ENCODE results near the gene HS3ST5.

HS3ST5 gene, protein sequence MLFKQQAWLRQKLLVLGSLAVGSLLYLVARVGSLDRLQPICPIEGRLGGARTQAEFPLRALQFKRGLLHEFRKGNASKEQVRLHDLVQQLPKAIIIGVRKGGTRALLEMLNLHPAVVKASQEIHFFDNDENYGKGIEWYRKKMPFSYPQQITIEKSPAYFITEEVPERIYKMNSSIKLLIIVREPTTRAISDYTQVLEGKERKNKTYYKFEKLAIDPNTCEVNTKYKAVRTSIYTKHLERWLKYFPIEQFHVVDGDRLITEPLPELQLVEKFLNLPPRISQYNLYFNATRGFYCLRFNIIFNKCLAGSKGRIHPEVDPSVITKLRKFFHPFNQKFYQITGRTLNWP

DNA sequence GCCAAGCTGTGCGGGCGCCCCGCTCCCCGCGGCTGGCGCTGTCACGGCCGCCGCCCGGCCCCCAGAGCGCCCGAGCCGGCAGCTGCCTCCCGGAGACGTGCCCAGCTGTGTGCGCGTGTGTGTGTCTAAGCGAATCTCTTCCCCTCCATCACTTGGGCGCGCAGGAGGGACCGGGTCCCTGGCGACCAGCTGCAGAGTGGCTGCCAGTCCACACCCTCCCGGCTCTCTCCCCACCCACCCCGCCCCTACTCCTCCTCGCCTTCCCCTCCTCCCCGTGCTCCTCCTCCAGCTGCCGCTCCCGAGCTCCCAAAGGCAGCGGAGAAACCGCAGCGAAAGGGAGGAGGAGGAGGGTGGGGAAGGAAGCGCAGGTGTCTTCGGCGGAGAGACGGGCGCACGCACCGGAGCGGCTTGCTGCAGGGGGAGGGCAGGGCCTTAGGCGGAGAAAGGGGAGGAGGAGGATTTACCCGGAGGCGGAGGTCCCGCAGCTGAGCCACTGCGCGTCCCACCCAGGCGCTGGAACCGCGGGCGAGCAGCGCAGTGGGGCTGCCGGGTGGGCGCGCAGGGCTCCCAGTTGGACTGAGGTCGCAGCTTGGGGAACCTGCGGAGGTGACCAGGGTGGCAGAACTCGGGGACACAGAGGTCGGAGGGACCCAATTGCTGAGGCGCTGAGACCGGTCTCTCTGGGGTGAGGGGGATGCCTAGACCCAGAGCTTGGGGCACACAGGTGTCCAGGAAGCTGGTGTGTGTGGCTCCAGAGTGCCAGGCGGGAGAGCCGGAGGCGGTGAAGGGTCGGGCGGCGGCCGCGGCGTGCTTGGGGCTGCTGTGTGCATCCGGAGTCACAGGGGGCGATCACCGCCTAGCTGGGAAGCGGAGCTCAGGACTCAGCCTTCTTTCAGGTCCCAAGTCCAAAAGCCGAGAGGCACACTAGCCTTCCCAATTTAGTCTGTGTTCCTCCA is at the start of gene HS3ST5:
Gene HS3ST5, minus strand, starts transcription at position 198 of the 956 bp plus-strand sequence. CDS start 280,178 bp downstream, outside the sequence.
- DNase-seq: peak; percentile 5
- Histone ChIP-seq H3K27me3 (replicated peaks) (peaks cover 30% of the 10 kb centered on the region), H3K27ac (no peak within 1 kb of the TSS), H3K4me3 (ENCODE audit: low read depth, low read length) (peak within 1 kb of the TSS; percentile 54), H3K36me3 (replicated peaks) (no peaks in the 10 kb centered on the region)
- in situ Hi-C loops (cut with HindIII; ENCODE audit: low pct_ligation_motif_present, low sequenced_read_pairs): no loop called here
- TF ChIP-seq, protein P1, sequence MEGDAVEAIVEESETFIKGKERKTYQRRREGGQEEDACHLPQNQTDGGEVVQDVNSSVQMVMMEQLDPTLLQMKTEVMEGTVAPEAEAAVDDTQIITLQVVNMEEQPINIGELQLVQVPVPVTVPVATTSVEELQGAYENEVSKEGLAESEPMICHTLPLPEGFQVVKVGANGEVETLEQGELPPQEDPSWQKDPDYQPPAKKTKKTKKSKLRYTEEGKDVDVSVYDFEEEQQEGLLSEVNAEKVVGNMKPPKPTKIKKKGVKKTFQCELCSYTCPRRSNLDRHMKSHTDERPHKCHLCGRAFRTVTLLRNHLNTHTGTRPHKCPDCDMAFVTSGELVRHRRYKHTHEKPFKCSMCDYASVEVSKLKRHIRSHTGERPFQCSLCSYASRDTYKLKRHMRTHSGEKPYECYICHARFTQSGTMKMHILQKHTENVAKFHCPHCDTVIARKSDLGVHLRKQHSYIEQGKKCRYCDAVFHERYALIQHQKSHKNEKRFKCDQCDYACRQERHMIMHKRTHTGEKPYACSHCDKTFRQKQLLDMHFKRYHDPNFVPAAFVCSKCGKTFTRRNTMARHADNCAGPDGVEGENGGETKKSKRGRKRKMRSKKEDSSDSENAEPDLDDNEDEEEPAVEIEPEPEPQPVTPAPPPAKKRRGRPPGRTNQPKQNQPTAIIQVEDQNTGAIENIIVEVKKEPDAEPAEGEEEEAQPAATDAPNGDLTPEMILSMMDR (IDR thresholded peaks at IDR 0.05; ENCODE audit: low read depth, low read length, missing control alignments): peak; percentile 67

DNA sequence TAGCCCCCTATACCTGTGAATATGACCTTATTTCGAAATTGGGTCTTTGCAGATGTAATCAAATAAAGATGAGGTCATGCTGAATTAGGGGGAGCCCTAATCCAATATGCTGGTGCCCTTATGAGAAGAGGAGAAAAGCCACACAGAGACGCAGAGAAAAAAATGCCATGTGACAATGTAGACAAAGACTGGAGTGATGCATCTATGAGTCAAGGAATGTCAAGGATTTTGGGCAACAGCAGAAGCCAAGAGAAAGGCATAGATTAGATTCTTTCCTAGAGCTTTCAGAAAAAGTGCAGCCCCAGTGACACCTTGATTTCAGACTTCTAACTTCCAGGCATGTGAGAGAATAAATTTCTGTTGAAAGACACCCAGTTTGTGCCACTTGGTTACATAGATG is 47.4 kb upstream of the HS3ST5 start:
- in situ Hi-C loops (cut with HindIII; ENCODE audit: low pct_ligation_motif_present, low sequenced_read_pairs): no loop called here
- H3K27me3 ChIP-seq (replicated peaks): no peaks in the 10 kb centered on the region
- H3K36me3 ChIP-seq (replicated peaks): no peaks in the 10 kb centered on the region

DNA sequence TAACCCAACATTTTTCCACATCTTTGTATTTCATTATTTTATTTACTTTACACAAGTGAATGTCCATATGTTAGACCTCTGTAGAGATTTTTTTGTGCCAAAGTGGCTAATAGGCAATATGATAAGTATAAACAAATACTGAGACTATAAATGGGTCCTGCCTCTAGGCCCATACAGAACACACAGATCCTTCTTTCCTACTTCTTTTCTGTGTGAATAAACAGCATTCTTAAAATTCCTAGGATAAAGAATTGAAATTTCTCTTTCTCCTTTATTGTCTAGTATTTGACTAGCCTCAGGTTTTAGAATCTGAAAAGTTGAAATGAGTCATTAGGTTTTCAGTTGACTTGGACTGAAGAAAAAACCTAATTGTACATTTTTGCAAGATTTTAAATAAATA is 46.3 kb upstream of the HS3ST5 start:
- TF ChIP-seq, protein P1 (IDR thresholded peaks at IDR 0.05; ENCODE audit: low read depth, low read length, missing control alignments): no peak
- H3K36me3 ChIP-seq (replicated peaks): no peaks in the 10 kb centered on the region
- H3K27ac ChIP-seq: no peak overlapping the region
- DNase-seq: no peak
- in situ Hi-C loops (cut with HindIII; ENCODE audit: low pct_ligation_motif_present, low sequenced_read_pairs): no loop called here
- H3K27me3 ChIP-seq (replicated peaks): no peaks in the 10 kb centered on the region
- H3K4me3 ChIP-seq (ENCODE audit: low read depth, low read length): no peak overlapping the region

More for the DNA sequence above, 47.4 kb upstream of the HS3ST5 start:
- no peak overlapping the region for H3K27ac ChIP-seq
- no peak overlapping the region for H3K4me3 ChIP-seq (ENCODE audit: low read depth, low read length)
- no peak for DNase-seq
- TF ChIP-seq, protein P1 (IDR thresholded peaks at IDR 0.05; ENCODE audit: low read depth, low read length, missing control alignments): no peak

DNA sequence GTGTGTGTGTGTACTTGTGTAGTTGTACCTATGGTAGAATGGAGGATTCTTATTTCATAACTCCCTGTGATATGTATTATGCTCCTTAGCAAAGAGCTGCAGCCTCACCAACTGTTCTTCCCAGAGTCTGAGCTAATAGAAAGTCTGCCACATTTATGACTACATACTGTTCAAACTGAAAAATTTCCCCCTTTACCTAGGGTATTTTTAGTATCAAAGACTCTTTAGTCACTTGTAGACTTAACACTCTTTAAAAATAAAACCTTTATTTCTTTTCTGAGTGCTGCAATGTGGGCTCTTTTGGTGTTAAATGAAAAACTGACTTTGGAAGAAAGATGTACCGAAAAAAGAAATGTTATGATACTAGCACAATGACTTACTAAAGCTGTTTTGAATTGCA is 39.6 kb upstream of the HS3ST5 start:
- Histone ChIP-seq H3K36me3 (replicated peaks) (no peaks in the 10 kb centered on the region), H3K27me3 (replicated peaks) (no peaks in the 10 kb centered on the region), H3K4me3 (ENCODE audit: low read depth, low read length) (no peak overlapping the region), H3K27ac (no peak overlapping the region)
- TF ChIP-seq, protein P1 (IDR thresholded peaks at IDR 0.05; ENCODE audit: low read depth, low read length, missing control alignments): no peak
- DNase-seq: no peak
- in situ Hi-C loops (cut with HindIII; ENCODE audit: low pct_ligation_motif_present, low sequenced_read_pairs): no loop called here

DNA sequence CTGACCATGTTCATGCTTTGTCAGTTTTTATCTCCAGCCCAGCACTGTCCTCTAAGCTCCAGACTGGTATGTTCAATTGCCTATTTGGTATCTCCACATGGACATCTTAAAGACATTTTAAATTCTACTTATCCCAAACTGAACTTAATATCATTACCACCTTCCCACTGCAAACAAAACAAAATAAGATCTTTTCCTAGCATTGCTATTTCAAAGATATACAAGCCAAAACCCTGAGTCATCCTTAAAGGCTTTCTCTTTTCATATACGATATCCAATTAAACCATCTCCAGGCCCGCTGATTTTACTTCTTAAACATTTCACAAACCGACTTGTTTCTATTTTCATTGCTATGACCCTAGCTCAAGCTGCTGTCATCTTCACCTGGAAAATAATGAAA is 35.1 kb upstream of the HS3ST5 start:
- in situ Hi-C loops (cut with HindIII; ENCODE audit: low pct_ligation_motif_present, low sequenced_read_pairs): no loop called here
- Histone ChIP-seq H3K36me3 (replicated peaks) (no peaks in the 10 kb centered on the region), H3K27me3 (replicated peaks) (no peaks in the 10 kb centered on the region), H3K27ac (no peak overlapping the region), H3K4me3 (ENCODE audit: low read depth, low read length) (no peak overlapping the region)
- TF ChIP-seq, protein P1 (IDR thresholded peaks at IDR 0.05; ENCODE audit: low read depth, low read length, missing control alignments): no peak
- no peak for DNase-seq

Data from brain microvascular endothelial cell (primary cell).